Measurements from ENCODE around the gene GALNT3. TPM values are rescaled to one million over a fixed set of nuclear protein-coding genes. Genes with fewer than 3 reads are reported as not detected.

GALNT3 gene
- total RNA-seq, 1 donor from 2014 or later, result not detected

Other genes starting within 250 kb of the GALNT3 start
- 15.6 TPM for gene TTC21B, start 159.5 kb upstream of the GALNT3 start, total RNA-seq

All from Right ventricle myocardium inferior (tissue), 1 donor.